Measurements from ENCODE around the gene NLGN4Y. TPM values are rescaled to one million over a fixed set of nuclear protein-coding genes. Genes with fewer than 3 reads are reported as not detected.

The NLGN4Y gene
- total RNA-seq, 4 donors from 2014 or later: 44.5 to 49.8 TPM; not detected in 2

DNA sequence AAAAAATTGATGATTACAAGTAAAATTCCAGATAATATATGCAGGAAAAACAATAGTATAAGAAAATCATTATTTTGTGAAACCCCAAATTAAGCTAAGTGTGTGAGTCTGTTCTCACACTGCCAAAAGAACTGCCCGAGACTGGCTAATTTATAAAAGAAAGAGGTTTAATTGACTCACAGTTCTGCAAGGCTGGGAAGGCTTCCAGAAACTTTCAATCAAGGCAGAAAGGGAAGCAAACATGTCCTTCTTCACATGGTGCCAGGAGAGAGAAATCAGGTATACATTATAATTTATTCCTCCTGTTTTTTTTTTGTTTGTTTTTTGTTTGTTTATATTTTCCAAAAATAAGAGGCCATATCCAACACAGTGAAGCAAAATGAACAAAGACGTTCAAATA, 276.8 kb downstream of the NLGN4Y start:
- no peaks in the 10 kb centered on the region for H3K27me3 ChIP-seq

DNA sequence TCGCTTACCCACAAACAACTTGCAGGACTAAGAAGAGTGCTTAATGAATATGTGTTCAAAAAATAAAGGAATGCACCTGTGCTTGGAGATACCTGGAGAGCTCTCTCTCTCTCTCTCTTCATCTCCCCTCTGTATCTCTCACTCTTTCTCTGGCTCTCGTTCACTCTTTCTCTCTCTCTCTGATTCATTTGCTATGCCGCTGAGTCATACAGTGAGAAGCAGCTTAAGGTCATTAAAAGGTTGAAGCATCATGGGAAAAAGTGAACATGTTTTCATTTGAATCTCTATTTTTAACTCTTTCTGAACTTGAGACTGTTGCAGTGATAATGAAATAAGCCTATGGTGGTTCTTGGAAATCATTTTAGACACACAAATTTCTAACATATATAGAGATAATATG, 277.8 kb downstream of the NLGN4Y start:
- no peak overlapping the region for H3K4me3 ChIP-seq (replicated peaks in 1 of 3)
- intact Hi-C loops (cut with DNase I): no loop called here
- WGBS, 2 donors: 77 to 88% methylated on average over 3 of the region's 3 CpGs
- DNase-seq: no peak
- H3K9me3 ChIP-seq: no peaks in the 10 kb centered on the region
- H3K27me3 ChIP-seq: no peaks in the 10 kb centered on the region
- H3K4me1 ChIP-seq: no peaks in the 10 kb centered on the region
- TF ChIP-seq POLR2A (IDR thresholded peaks at IDR 0.05): no peak
- no peak overlapping the region for H3K27ac ChIP-seq
- no peaks in the 10 kb centered on the region for H3K36me3 ChIP-seq

More for the DNA sequence above, 276.8 kb downstream of the NLGN4Y start:
- Histone ChIP-seq H3K9me3 (no peaks in the 10 kb centered on the region), H3K27ac (no peak overlapping the region), H3K4me1 (no peaks in the 10 kb centered on the region), H3K4me3 (replicated peaks in 1 of 3) (no peak overlapping the region), H3K36me3 (no peaks in the 10 kb centered on the region)
- intact Hi-C loops (cut with DNase I): no loop called here
- WGBS, 2 donors: 77 to 79% methylated on average over 2 of the region's 2 CpGs
- no peak for DNase-seq
- no peak for TF ChIP-seq POLR2A (IDR thresholded peaks at IDR 0.05)
- TF ChIP-seq, protein P1, sequence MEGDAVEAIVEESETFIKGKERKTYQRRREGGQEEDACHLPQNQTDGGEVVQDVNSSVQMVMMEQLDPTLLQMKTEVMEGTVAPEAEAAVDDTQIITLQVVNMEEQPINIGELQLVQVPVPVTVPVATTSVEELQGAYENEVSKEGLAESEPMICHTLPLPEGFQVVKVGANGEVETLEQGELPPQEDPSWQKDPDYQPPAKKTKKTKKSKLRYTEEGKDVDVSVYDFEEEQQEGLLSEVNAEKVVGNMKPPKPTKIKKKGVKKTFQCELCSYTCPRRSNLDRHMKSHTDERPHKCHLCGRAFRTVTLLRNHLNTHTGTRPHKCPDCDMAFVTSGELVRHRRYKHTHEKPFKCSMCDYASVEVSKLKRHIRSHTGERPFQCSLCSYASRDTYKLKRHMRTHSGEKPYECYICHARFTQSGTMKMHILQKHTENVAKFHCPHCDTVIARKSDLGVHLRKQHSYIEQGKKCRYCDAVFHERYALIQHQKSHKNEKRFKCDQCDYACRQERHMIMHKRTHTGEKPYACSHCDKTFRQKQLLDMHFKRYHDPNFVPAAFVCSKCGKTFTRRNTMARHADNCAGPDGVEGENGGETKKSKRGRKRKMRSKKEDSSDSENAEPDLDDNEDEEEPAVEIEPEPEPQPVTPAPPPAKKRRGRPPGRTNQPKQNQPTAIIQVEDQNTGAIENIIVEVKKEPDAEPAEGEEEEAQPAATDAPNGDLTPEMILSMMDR (IDR thresholded peaks at IDR 0.05): no peak

DNA sequence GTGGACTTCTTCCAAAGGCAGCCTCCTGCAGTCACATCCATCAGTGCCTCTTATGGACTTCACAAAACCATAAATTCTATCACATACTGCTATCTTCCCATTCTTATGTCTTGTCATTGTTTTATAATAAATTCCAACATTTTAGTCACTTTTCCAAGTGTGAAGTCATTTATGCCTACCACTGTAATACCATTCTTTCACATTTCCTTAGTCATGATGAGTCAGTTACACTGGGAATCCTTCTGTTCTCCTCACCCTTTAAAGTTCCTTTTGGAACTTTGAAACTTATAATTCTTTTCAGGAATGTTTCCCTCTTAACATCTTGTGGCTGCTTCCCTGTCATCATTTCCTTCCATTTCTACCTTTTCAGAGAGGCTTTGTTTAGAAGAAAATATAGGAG, 279.7 kb downstream of the NLGN4Y start:
- intact Hi-C loops (cut with DNase I): no loop called here
- H3K27ac ChIP-seq: no peak overlapping the region
- no peaks in the 10 kb centered on the region for H3K27me3 ChIP-seq
- no peaks in the 10 kb centered on the region for H3K9me3 ChIP-seq
- H3K4me3 ChIP-seq (replicated peaks in 1 of 3): no peak overlapping the region
- no peaks in the 10 kb centered on the region for H3K36me3 ChIP-seq
- H3K4me1 ChIP-seq: no peaks in the 10 kb centered on the region
- no peak for TF ChIP-seq POLR2A (IDR thresholded peaks at IDR 0.05)
- TF ChIP-seq, protein P1 (IDR thresholded peaks at IDR 0.05): no peak
- no peak for DNase-seq

DNA sequence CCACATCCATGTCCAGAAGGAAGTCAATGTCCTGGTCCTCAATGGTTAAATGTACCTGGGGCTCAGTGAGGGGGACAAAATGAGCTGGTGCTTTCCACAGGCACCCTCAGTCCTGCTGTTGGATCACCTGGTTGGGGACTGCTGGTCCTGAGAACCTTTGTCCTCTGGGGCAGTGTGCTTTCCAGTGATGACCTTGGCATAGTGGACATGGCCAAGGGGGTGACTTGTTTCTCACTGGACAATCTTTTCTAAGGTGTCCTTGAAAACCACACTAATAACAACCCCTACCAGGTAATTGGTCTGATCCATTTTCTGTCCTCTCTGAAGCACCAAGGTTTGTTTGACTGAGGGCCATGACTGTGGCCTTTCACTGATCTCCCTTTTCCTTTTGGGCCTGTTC, 294.1 kb downstream of the NLGN4Y start:
- Histone ChIP-seq H3K27me3 (no peaks in the 10 kb centered on the region), H3K9me3 (no peaks in the 10 kb centered on the region), H3K4me3 (replicated peaks in 1 of 3) (no peak overlapping the region), H3K4me1 (no peaks in the 10 kb centered on the region), H3K36me3 (no peaks in the 10 kb centered on the region), H3K27ac (no peak overlapping the region)
- no peak for DNase-seq
- intact Hi-C loops (cut with DNase I): no loop called here
- TF ChIP-seq, protein P1 (IDR thresholded peaks at IDR 0.05): no peak
- no peak for TF ChIP-seq POLR2A (IDR thresholded peaks at IDR 0.05)

DNA sequence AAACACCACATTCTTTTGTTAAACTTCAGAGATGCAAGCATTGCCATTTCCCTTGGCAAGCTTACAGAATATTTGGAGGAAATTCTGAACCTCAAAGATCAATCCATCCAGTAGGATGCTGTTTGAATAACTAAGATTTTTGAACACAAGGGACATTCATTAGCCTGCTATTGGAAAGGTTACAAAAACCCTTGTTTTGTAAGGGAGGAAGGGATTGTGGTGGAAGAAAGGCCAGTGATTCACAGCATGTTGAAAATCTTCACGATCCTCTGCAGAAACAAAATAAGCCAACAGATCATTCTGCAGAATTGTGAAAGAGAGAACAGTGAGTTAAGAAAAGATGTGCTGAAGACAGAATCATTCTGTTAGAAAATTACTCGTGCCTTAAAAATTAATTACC, 297.9 kb downstream of the NLGN4Y start:
- H3K36me3 ChIP-seq: no peaks in the 10 kb centered on the region
- DNase-seq: no peak
- intact Hi-C loops (cut with DNase I): no loop called here
- no peak overlapping the region for H3K27ac ChIP-seq
- H3K4me3 ChIP-seq (replicated peaks in 1 of 3): no peak overlapping the region
- H3K9me3 ChIP-seq: no peaks in the 10 kb centered on the region
- no peaks in the 10 kb centered on the region for H3K27me3 ChIP-seq
- H3K4me1 ChIP-seq: no peaks in the 10 kb centered on the region
- TF ChIP-seq, protein P1 (IDR thresholded peaks at IDR 0.05): no peak
- TF ChIP-seq POLR2A (IDR thresholded peaks at IDR 0.05): no peak
- WGBS, 2 donors: 76 to 81% methylated on average over 2 of the region's 2 CpGs

DNA sequence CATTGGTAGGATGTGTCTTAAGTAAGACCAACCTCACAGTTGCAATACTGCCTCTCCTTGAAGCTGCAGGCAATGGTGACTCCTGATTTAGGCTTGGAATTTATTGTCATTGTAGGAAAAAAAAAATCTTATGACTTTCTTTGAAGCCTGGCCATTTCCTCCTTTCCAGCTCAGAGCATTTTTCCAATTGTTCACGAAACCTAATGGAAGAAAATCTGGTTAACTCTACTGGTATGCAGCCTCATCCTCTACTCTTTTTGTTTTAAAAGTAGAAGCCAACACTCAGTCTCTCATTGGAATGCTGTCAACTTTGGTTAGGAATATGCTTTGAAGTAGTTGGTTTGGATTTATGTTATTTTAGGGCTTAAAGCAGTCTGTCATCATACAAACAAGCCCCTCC, 298.6 kb downstream of the NLGN4Y start:
- Histone ChIP-seq H3K4me1 (no peaks in the 10 kb centered on the region), H3K36me3 (no peaks in the 10 kb centered on the region), H3K4me3 (replicated peaks in 1 of 3) (no peak overlapping the region), H3K27ac (no peak overlapping the region), H3K9me3 (no peaks in the 10 kb centered on the region), H3K27me3 (no peaks in the 10 kb centered on the region)
- TF ChIP-seq, protein P1 (IDR thresholded peaks at IDR 0.05): no peak
- no peak for TF ChIP-seq POLR2A (IDR thresholded peaks at IDR 0.05)
- 86 to 93% methylated on average over 1 of the region's 1 CpG for WGBS, 2 donors
- DNase-seq: no peak
- intact Hi-C loops (cut with DNase I): no loop called here
